Activated CD8-positive, alpha-beta memory T cell treated with anti-CD3 and anti-CD28 coated beads for 24 hours (primary cell): Measurements from ENCODE around the gene TBC1D5.
"Not testable (repeated sequence)": the region's sequence is repeated elsewhere in the genome, so short reads cannot be mapped to it uniquely, and the experiment has no call there.

ENCODE experiments used
- DNase-seq: peaks from one replicate; pipeline ENCODE4 v3.0.0-alpha.2; 2020

TBC1D5 gene

GRCh38 chr3:17747174-17747889 lies 4.9 kb upstream of the TBC1D5 start:
- DNase-seq, result no peak

- DNase-seq, result no peak
These were observed 3.5 kb upstream of the TBC1D5 start for GRCh38 chr3:17745894-17746293.

- no peak for DNase-seq
These were observed 2.9 kb upstream of the TBC1D5 start for GRCh38 chr3:17745301-17745700.

- no peak for DNase-seq
These were observed 2.3 kb upstream of the TBC1D5 start for GRCh38 chr3:17744693-17745092.

- no peak for DNase-seq
These were observed 1.2 kb upstream of the TBC1D5 start for GRCh38 chr3:17743658-17743995.

- no peak for DNase-seq
These were observed 638 bp upstream of the TBC1D5 start for GRCh38 chr3:17742880-17743657.

GRCh38 chr3:17741621-17742101 lies 770 bp downstream of the TBC1D5 start:
- no peak for DNase-seq

- DNase-seq, result no peak
These were observed 1.7 kb downstream of the TBC1D5 start for GRCh38 chr3:17740721-17741141.

- DNase-seq, result no peak
These were observed 3.5 kb downstream of the TBC1D5 start for GRCh38 chr3:17738921-17739320.

GRCh38 chr3:17738219-17738618 lies 4.2 kb downstream of the TBC1D5 start:
- no peak for DNase-seq

- no peak for DNase-seq
These were observed 4.8 kb downstream of the TBC1D5 start for GRCh38 chr3:17737591-17737990.

GRCh38 chr3:17735362-17735761 lies 7.1 kb downstream of the TBC1D5 start:
- not testable (repeated sequence) for DNase-seq

- DNase-seq, result no peak
These were observed 8.7 kb downstream of the TBC1D5 start for GRCh38 chr3:17733768-17734167.

GRCh38 chr3:17733215-17733614 lies 9.2 kb downstream of the TBC1D5 start:
- DNase-seq, result no peak

- DNase-seq, result no peak
These were observed 12.0 kb downstream of the TBC1D5 start for GRCh38 chr3:17730318-17730967.

GRCh38 chr3:17726313-17726712 lies 16.1 kb downstream of the TBC1D5 start:
- no peak for DNase-seq

- DNase-seq, result not testable (repeated sequence)
These were observed 16.6 kb downstream of the TBC1D5 start for GRCh38 chr3:17725844-17726243.

GRCh38 chr3:17724948-17725347 lies 17.5 kb downstream of the TBC1D5 start:
- DNase-seq, result no peak

- DNase-seq, result no peak
These were observed 18.3 kb downstream of the TBC1D5 start for GRCh38 chr3:17724122-17724521.

GRCh38 chr3:17717411-17717810 lies 25.0 kb downstream of the TBC1D5 start:
- DNase-seq, result no peak

- no peak for DNase-seq
These were observed 28.0 kb downstream of the TBC1D5 start for GRCh38 chr3:17714473-17714872.

- DNase-seq, result no peak
These were observed 33.1 kb downstream of the TBC1D5 start for GRCh38 chr3:17709236-17709810.

GRCh38 chr3:17707813-17708543 lies 34.5 kb downstream of the TBC1D5 start:
- DNase-seq, result no peak
